Measurements from ENCODE around the gene WDR93.
A peak's percentile ranks its signal among the peaks of the same experiment; 100 is the strongest.

Gene WDR93

GRCh38 chr15:89652666-89653065 lies 37.9 kb upstream of the WDR93 start:
- Histone ChIP-seq H3K4me3 (ENCODE audit: low read depth, low read length) (no peak overlapping the region), H3K27ac (ENCODE audit: low read depth, low read length) (no peak overlapping the region), H3K36me3 (ENCODE audit: control insufficient read depth, insufficient read depth, low read length) (peaks cover 20% of the 10 kb centered on the region), H3K27me3 (ENCODE audit: control insufficient read depth, insufficient read depth, low read length) (no peaks in the 10 kb centered on the region; the same call in 1 of the 2 replicates), H3K4me1 (ENCODE audit: control insufficient read depth, insufficient read depth, low read length) (peaks cover 4% of the 10 kb centered on the region; the same call in 1 of the 2 replicates), H3K9ac (ENCODE audit: low read length) (no peak overlapping the region), H3K9me3 (ENCODE audit: control insufficient read depth, insufficient read depth, low read depth, low read length) (no peaks in the 10 kb centered on the region)

- no peak overlapping the region for H3K27ac ChIP-seq (ENCODE audit: low read depth, low read length)
Observed at GRCh38 chr15:89653578-89653977, 37.0 kb upstream of the WDR93 start.

GRCh38 chr15:89654301-89654761 lies 36.3 kb upstream of the WDR93 start:
- H3K9ac ChIP-seq (ENCODE audit: low read length) = peak overlapping the region; percentile 62
- no peaks in the 10 kb centered on the region; the same call in 1 of the 2 replicates for H3K27me3 ChIP-seq (ENCODE audit: control insufficient read depth, insufficient read depth, low read length)
- H3K4me3 ChIP-seq (ENCODE audit: low read depth, low read length) = peak overlapping the region; percentile 77
- H3K4me1 ChIP-seq (ENCODE audit: control insufficient read depth, insufficient read depth, low read length) = peaks cover 4% of the 10 kb centered on the region; the same call in 1 of the 2 replicates
- H3K27ac ChIP-seq (ENCODE audit: low read depth, low read length) = no peak overlapping the region
- no peaks in the 10 kb centered on the region for H3K9me3 ChIP-seq (ENCODE audit: control insufficient read depth, insufficient read depth, low read depth, low read length)
- peaks cover 15% of the 10 kb centered on the region for H3K36me3 ChIP-seq (ENCODE audit: control insufficient read depth, insufficient read depth, low read length)

More at GRCh38 chr15:89653578-89653977, 37.0 kb upstream of the WDR93 start:
- H3K36me3 ChIP-seq (ENCODE audit: control insufficient read depth, insufficient read depth, low read length) = peaks cover 18% of the 10 kb centered on the region
- no peaks in the 10 kb centered on the region for H3K9me3 ChIP-seq (ENCODE audit: control insufficient read depth, insufficient read depth, low read depth, low read length)
- no peak overlapping the region for H3K4me3 ChIP-seq (ENCODE audit: low read depth, low read length)
- H3K4me1 ChIP-seq (ENCODE audit: control insufficient read depth, insufficient read depth, low read length) = peaks cover 4% of the 10 kb centered on the region; the same call in 1 of the 2 replicates
- H3K9ac ChIP-seq (ENCODE audit: low read length) = no peak overlapping the region
- no peaks in the 10 kb centered on the region; the same call in 1 of the 2 replicates for H3K27me3 ChIP-seq (ENCODE audit: control insufficient read depth, insufficient read depth, low read length)

- Histone ChIP-seq H3K9me3 (ENCODE audit: control insufficient read depth, insufficient read depth, low read depth, low read length) (no peaks in the 10 kb centered on the region), H3K27me3 (ENCODE audit: control insufficient read depth, insufficient read depth, low read length) (peaks cover under 1% of the 10 kb centered on the region; the same call in 1 of the 2 replicates), H3K4me3 (ENCODE audit: low read depth, low read length) (peak within 1 kb of the TSS; percentile 77), H3K4me1 (ENCODE audit: control insufficient read depth, insufficient read depth, low read length) (peaks cover 4% of the 10 kb centered on the region; the same call in 1 of the 2 replicates), H3K27ac (ENCODE audit: low read depth, low read length) (no peak within 1 kb of the TSS), H3K36me3 (ENCODE audit: control insufficient read depth, insufficient read depth, low read length) (peaks cover 11% of the 10 kb centered on the region), H3K9ac (ENCODE audit: low read length) (peak within 1 kb of the TSS; percentile 62)
Observed at GRCh38 chr15:89654847-89655805, 35.5 kb upstream of the WDR93 start, which contains the start of gene KIF7. Gene KIF7, minus strand, starts transcription at chr15:89655467. Its CDS starts 2,537 bp downstream, at chr15:89652930.

- Histone ChIP-seq H3K4me3 (ENCODE audit: low read depth, low read length) (no peak overlapping the region), H3K9ac (ENCODE audit: low read length) (no peak overlapping the region), H3K36me3 (ENCODE audit: control insufficient read depth, insufficient read depth, low read length) (peaks cover 11% of the 10 kb centered on the region), H3K4me1 (ENCODE audit: control insufficient read depth, insufficient read depth, low read length) (peaks cover 4% of the 10 kb centered on the region; the same call in 1 of the 2 replicates), H3K9me3 (ENCODE audit: control insufficient read depth, insufficient read depth, low read depth, low read length) (no peaks in the 10 kb centered on the region), H3K27me3 (ENCODE audit: control insufficient read depth, insufficient read depth, low read length) (peaks cover 8% of the 10 kb centered on the region; the same call in 1 of the 2 replicates), H3K27ac (ENCODE audit: low read depth, low read length) (no peak overlapping the region)
Observed at GRCh38 chr15:89656116-89656815, 34.3 kb upstream of the WDR93 start.

- peaks cover 8% of the 10 kb centered on the region; the same call in 1 of the 2 replicates for H3K27me3 ChIP-seq (ENCODE audit: control insufficient read depth, insufficient read depth, low read length)
- H3K27ac ChIP-seq (ENCODE audit: low read depth, low read length) = no peak overlapping the region
- no peak overlapping the region for H3K4me3 ChIP-seq (ENCODE audit: low read depth, low read length)
- peaks cover 4% of the 10 kb centered on the region; the same call in 1 of the 2 replicates for H3K4me1 ChIP-seq (ENCODE audit: control insufficient read depth, insufficient read depth, low read length)
- no peaks in the 10 kb centered on the region for H3K9me3 ChIP-seq (ENCODE audit: control insufficient read depth, insufficient read depth, low read depth, low read length)
- no peak overlapping the region for H3K9ac ChIP-seq (ENCODE audit: low read length)
- no peaks in the 10 kb centered on the region; the same call in 1 of the 2 replicates for H3K36me3 ChIP-seq (ENCODE audit: control insufficient read depth, insufficient read depth, low read length)
Observed at GRCh38 chr15:89657686-89658200, 32.9 kb upstream of the WDR93 start.

- Histone ChIP-seq H3K27ac (ENCODE audit: low read depth, low read length) (no peak overlapping the region), H3K4me3 (ENCODE audit: low read depth, low read length) (no peak overlapping the region), H3K27me3 (ENCODE audit: control insufficient read depth, insufficient read depth, low read length) (peaks cover 9% of the 10 kb centered on the region; the same call in 1 of the 2 replicates), H3K36me3 (ENCODE audit: control insufficient read depth, insufficient read depth, low read length) (no peaks in the 10 kb centered on the region), H3K4me1 (ENCODE audit: control insufficient read depth, insufficient read depth, low read length) (peaks cover 4% of the 10 kb centered on the region; the same call in 1 of the 2 replicates), H3K9me3 (ENCODE audit: control insufficient read depth, insufficient read depth, low read depth, low read length) (no peaks in the 10 kb centered on the region), H3K9ac (ENCODE audit: low read length) (no peak overlapping the region)
Observed at GRCh38 chr15:89659295-89659694, 31.3 kb upstream of the WDR93 start.

GRCh38 chr15:89660556-89660955 lies 30.1 kb upstream of the WDR93 start:
- H3K27me3 ChIP-seq (ENCODE audit: control insufficient read depth, insufficient read depth, low read length) = peaks cover 19% of the 10 kb centered on the region
- no peak overlapping the region for H3K27ac ChIP-seq (ENCODE audit: low read depth, low read length)
- H3K9ac ChIP-seq (ENCODE audit: low read length) = no peak overlapping the region
- H3K4me3 ChIP-seq (ENCODE audit: low read depth, low read length) = no peak overlapping the region
- peaks cover 12% of the 10 kb centered on the region for H3K4me1 ChIP-seq (ENCODE audit: control insufficient read depth, insufficient read depth, low read length)
- H3K9me3 ChIP-seq (ENCODE audit: control insufficient read depth, insufficient read depth, low read depth, low read length) = no peaks in the 10 kb centered on the region
- H3K36me3 ChIP-seq (ENCODE audit: control insufficient read depth, insufficient read depth, low read length) = no peaks in the 10 kb centered on the region

- Histone ChIP-seq H3K4me3 (ENCODE audit: low read depth, low read length) (no peak overlapping the region), H3K27ac (ENCODE audit: low read depth, low read length) (no peak overlapping the region), H3K4me1 (ENCODE audit: control insufficient read depth, insufficient read depth, low read length) (peaks cover 17% of the 10 kb centered on the region), H3K27me3 (ENCODE audit: control insufficient read depth, insufficient read depth, low read length) (peaks cover 31% of the 10 kb centered on the region), H3K9ac (ENCODE audit: low read length) (no peak overlapping the region), H3K9me3 (ENCODE audit: control insufficient read depth, insufficient read depth, low read depth, low read length) (no peaks in the 10 kb centered on the region), H3K36me3 (ENCODE audit: control insufficient read depth, insufficient read depth, low read length) (no peaks in the 10 kb centered on the region)
Observed at GRCh38 chr15:89662893-89663626, 27.6 kb upstream of the WDR93 start.

Data from HUES6 (cell line).